Mesenteric fat pad (tissue), 1 donor: ENCODE measurements around the gene AGTPBP1. TPM values are rescaled to one million over a fixed set of nuclear protein-coding genes. Genes with fewer than 3 reads are reported as not detected.
A peak's percentile ranks its signal among the peaks of the same experiment; 100 is the strongest.
"Not testable (repeated sequence)": the region's sequence is repeated elsewhere in the genome, so short reads cannot be mapped to it uniquely, and the experiment has no call there.

Experiments
- DNase-seq: peaks from one replicate; pipeline ENCODE4 v3.0.0-alpha.2; 2020; ENCODE audit warnings: low spot score
- total RNA-seq: library from RNA; stranded (reverse); fragmentation: NEBNext Ultra II Directional; extraction: Animal tissue kit (Norgen Biotek cat#: 25700); gene quantifications from one replicate; pipeline ENCODE4 v1.2.1, GENCODE V29; 2021
- donor health status: DM: yes; HTN: yes; CAD: no.

Gene AGTPBP1
- total RNA-seq, 1 donor from 2014 or later = 26.8 TPM

DNA sequence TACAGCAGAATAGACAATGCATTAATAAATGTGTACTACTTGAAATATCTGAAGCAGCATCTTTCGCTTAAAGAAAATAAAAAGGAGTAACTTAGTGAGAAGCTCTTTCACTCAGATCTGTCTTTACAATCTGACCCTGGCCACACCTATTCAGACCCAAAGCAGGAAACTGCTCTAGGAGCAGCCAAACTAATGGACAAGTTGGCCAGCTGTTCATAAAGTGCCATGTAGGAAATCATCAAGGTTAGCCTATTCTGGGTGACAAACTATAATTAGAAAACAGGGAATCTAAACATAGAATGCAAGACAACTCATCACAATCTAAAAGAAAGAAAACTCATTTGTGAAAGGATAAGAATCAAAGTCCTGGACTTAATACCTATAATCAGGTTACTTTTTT, 101.3 kb downstream of the AGTPBP1 start:
- no peak for DNase-seq

DNA sequence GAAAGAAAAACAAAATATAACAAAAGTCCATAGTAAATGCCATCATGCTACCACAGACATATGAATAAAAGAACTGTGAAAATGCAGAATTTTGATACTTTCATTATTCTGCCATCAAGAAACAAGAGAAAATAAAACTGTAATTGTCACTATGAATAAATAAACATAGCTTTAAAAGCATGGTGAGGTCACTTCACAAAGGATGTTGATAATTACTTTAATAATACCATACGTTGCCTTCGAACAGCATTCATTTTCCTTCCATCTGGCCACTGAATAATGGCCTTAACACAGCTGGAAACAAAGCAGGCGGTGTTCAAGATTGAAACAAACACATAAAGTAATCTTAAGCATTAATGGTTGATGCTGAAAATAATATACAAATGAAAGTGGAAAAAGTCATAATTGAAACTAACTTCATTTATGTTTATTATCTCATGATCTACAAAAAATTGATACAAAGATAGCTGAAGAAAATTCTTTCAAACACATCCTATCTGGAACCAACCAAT, 102.0 kb downstream of the AGTPBP1 start:
- no peak for DNase-seq

DNA sequence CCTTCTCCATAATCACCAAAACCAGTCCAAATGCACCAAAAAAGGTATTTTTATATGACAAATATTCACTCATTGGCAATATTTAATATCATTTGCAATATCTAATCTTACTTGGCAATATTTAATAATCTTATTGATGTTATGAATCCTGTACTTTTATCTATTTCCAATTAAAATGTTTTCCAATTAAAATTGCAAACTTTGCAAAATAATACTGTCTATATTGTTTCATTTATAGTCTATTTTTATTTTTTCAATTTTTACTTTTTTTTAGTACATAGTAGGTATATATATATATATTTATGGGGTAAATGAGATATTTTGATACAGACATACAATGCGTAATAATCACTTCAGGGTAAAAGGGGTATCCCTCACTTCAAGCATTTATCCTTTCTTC, 109.9 kb downstream of the AGTPBP1 start:
- DNase-seq = no peak

- DNase-seq = no peak
Measured at GRCh38 chr9:85630676-85631075, 111.1 kb downstream of the AGTPBP1 start.

GRCh38 chr9:85617141-85617670, 124.5 kb downstream of the AGTPBP1 start:
- no peak for DNase-seq

DNA sequence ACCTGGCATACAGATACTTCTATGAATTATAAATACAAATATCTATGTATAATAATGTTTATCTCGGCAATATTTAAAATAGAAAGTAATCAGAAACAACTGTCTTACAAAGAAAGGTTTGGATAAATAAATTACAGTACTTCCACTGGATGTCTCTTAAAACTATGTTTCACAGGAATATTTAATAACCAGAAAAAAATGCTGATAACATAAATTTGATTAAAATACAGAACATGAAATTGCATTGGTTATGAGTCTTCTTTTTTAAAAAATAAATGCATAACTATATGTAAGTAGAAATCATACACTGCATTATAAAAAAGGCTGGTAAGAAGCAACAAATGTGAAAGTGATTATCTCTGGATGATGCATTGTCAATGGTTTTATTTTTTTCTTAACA, 126.0 kb downstream of the AGTPBP1 start:
- no peak for DNase-seq

GRCh38 chr9:85610074-85610860, 131.5 kb downstream of the AGTPBP1 start:
- no peak for DNase-seq

DNA sequence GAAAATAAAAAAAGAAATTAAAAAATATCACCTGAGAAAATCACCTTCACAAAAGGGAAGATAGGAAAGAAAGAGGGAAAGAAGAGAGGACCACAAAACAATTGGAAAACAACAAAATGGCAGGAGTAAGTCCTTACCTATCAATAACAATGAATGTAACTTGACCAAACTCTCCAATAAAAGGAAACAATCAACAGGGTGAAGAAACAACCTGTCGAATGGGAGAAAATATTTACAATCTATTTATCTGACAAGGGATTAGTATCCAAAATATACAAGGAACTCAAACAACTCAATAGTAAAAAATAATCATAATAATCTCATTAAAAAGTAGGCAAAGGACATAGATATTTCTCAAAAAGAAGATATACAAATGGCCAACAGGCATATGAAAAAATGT, 135.8 kb downstream of the AGTPBP1 start:
- no peak for DNase-seq

GRCh38 chr9:85603936-85604335, 137.8 kb downstream of the AGTPBP1 start:
- no peak for DNase-seq

DNA sequence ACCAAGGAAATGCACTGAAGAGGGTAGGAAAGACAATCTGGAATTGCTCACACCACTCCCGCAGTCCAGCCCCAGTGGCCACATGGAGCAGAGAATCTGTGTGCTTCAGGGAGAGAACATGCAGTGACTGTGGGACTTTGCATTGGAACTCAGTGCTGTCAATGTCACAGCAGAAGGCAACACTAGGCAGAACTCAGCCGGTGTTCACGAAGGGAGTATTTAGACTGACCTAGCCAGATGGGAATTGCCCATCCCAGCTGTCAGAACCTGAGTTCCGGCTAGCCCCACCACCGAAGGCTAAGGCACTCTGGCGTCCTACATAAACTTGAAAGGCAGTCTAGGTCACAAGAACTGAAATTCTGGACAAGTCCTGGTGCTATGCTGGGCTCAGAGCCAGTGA, 139.0 kb downstream of the AGTPBP1 start:
- DNase-seq = no peak

- DNase-seq = peak; percentile 80
Measured at GRCh38 chr9:85600675-85601263, 141.0 kb downstream of the AGTPBP1 start.

DNA sequence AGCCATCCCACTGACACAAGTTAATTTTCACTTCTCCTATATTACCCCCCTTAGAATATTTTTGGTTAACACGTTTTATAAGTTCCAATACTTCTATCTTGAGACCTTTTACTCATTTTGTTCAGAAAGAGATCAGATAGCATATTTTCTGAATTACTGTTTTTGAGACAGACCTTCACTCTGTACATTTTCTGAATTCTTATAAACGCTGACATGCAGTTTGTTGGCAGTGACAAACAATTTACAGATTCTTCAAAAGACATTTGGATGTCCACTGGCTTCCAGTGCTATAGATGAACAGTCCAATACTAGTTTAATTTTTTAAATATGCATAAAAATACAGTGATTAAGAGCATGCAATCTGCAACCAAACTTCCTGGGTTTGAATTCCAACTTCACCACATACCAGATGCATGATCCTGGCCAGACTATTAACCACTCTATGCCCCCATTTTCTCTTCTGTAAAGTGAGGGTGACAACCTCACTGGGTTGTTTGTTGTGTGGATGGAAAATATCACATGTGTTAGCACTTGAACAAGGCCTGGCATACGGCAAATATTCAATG, 142.1 kb downstream of the AGTPBP1 start:
- DNase-seq = no peak

GRCh38 chr9:85594316-85594715, 147.4 kb downstream of the AGTPBP1 start:
- no peak for DNase-seq

DNA sequence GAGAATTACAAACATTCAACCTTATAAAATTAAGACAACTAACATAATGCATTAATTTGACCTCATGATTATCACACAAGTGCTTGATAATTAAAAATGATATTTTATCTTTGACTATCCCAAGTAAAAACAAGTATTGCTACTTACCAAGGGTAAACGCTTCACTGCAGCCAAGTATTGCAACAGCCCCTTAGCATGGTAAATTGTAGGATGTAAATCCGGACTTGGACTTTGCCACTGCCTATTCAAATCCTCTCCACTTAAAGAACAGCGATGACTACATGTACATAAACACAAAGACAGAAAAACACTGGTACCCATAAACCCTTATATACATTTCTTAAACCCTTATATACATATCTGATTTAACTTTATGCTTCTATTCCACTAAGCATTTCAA, 155.1 kb downstream of the AGTPBP1 start:
- DNase-seq = no peak

- DNase-seq = no peak
Measured at GRCh38 chr9:85577353-85577952, 164.3 kb downstream of the AGTPBP1 start.

DNA sequence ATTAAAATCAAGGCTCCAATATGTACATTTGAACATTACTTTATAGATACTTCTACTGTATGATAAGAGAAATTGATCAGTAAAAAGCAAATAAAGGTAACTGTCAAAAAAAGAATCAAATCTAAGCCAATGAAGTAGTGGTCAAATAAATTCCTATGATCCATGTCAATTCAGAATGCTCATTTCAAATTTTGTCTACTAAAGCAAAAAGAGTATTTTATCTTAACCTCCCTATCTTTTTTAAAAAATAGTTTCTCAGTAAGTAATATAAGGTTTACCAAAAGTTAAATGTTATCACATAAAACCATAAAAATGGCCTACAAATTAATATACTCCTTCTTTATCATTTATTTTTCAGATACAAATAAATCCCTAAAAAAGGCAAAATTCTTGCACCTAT, 165.9 kb downstream of the AGTPBP1 start:
- DNase-seq = no peak

DNA sequence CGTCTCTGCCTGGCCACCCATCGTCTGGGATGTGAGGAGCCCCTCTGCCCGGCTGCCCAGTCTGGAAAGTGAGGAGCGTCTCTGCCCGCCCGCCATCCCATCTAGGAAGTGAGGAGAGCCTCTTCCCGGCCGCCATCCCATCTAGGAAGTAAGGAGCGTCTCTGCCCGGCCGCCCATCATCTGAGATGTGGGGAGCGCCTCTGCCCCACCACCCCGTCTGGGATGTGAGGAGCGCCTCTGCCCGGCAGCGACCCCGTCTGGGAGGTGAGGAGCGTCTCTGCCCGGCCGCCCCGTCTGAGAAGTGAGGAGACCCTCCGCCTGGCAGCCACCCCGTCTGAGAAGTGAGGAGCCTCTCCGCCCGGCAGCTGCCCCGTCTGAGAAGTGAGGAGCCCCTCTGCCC, 168.2 kb downstream of the AGTPBP1 start:
- DNase-seq = not testable (repeated sequence)

DNA sequence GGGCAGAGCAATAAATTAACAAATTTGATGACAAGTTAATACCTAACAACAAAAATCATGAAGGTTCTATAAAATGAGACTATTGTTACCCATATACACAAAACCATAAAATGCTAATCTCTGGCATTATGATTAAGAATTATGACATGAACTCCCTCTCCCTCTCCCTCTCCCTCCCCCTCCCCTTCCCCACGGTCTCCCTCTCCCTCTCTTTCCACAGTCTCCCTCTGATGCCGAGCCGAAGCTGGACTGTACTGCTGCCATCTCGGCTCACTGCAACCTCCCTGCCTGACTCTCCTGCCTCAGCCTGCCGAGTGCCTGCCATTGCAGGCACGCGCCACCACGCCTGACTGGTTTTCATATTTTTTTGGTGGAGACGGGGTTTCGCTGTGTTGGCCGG, 168.8 kb downstream of the AGTPBP1 start:
- not testable (repeated sequence) for DNase-seq

DNA sequence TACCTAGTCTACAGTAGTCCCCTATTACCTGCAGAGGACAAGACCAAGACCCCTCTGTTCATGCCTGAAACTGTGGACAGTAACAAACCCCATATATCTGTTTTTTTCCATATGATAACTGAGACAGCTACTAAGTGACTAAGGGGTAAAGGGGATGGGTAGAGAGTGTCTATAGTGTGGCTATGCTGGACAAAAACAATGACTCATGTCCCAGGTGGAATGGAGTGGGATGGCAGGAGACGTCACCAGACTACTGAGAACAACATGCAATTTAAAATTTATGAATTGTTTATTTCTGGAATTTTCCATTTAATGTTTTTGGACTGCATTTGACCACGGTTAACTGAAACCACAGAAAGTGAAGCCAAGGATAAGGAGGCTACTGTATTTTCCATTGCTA, 171.8 kb downstream of the AGTPBP1 start:
- no peak for DNase-seq

GRCh38 chr9:85559526-85559925, 182.2 kb downstream of the AGTPBP1 start:
- no peak for DNase-seq

- DNase-seq = no peak
Measured at GRCh38 chr9:85554349-85554748, 187.4 kb downstream of the AGTPBP1 start.

DNA sequence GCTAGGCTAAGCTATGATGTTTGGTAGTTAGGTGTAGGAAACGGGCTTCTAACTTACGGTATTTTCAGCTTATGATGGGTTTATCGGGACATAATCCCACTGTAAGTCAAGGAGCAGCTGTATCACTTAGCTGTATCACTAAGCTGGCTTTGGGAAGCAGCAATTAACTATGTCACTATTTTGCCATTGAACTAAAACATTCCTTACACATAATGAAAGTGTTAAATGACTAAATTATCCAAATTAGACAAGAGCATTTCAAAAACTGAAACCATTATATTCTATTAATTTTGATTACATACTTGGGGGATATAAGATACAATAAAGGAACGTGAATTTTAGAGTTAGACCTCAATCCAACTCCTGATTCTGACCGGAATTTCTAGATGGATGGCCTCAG, 188.3 kb downstream of the AGTPBP1 start:
- DNase-seq = no peak
